ENCODE measurements around the gene INPP5J. TPM values are rescaled to one million over a fixed set of nuclear protein-coding genes. Genes with fewer than 3 reads are reported as not detected.
"Not testable (repeated sequence)": the region's sequence is repeated elsewhere in the genome, so short reads cannot be mapped to it uniquely, and the experiment has no call there.

Gene INPP5J
- total RNA-seq, 1 donor: 1.6 TPM

- no peak for DNase-seq (ENCODE audit: low read depth in 2 of 3, low spot score in 2 of 3)
These were observed 21.8 kb upstream of the INPP5J start for GRCh38 chr22:31100762-31101525.

- no peak for DNase-seq (ENCODE audit: low read depth in 2 of 3, low spot score in 2 of 3)
These were observed 20.2 kb upstream of the INPP5J start for GRCh38 chr22:31102441-31103081.

- no peak for DNase-seq (ENCODE audit: low read depth in 2 of 3, low spot score in 2 of 3)
These were observed 19.7 kb upstream of the INPP5J start for GRCh38 chr22:31103111-31103510.

GRCh38 chr22:31103899-31104694 is 18.7 kb upstream of the INPP5J start:
- no peak for DNase-seq (ENCODE audit: low read depth in 2 of 3, low spot score in 2 of 3)

- DNase-seq (ENCODE audit: low read depth in 2 of 3, low spot score in 2 of 3): no peak
These were observed 17.9 kb upstream of the INPP5J start for GRCh38 chr22:31104869-31105268.

GRCh38 chr22:31105282-31105929 is 17.4 kb upstream of the INPP5J start:
- DNase-seq (ENCODE audit: low read depth in 2 of 3, low spot score in 2 of 3): no peak

GRCh38 chr22:31106001-31106571 is 16.7 kb upstream of the INPP5J start:
- no peak for DNase-seq (ENCODE audit: low read depth in 2 of 3, low spot score in 2 of 3)

- DNase-seq (ENCODE audit: low read depth in 2 of 3, low spot score in 2 of 3): no peak
These were observed 16.0 kb upstream of the INPP5J start for GRCh38 chr22:31106731-31107177.

- peak; percentile 82 to 87 (median 87) for DNase-seq (ENCODE audit: low read depth in 2 of 3, low spot score in 2 of 3)
These were observed 15.4 kb upstream of the INPP5J start, which contains the start of gene SELENOM for GRCh38 chr22:31107178-31107893. Gene SELENOM (minus strand): TSS chr22:31107568. CDS start chr22:31107505, 63 bp downstream.

- DNase-seq (ENCODE audit: low read depth in 2 of 3, low spot score in 2 of 3): no peak
These were observed 14.9 kb upstream of the INPP5J start for GRCh38 chr22:31107894-31108218.

GRCh38 chr22:31112547-31113091 is 10.1 kb upstream of the INPP5J start:
- not testable (repeated sequence) for DNase-seq (ENCODE audit: low read depth in 2 of 3, low spot score in 2 of 3)

- no peak for DNase-seq (ENCODE audit: low read depth in 2 of 3, low spot score in 2 of 3)
These were observed 4.5 kb upstream of the INPP5J start for GRCh38 chr22:31118046-31118820.

- DNase-seq (ENCODE audit: low read depth in 2 of 3, low spot score in 2 of 3): no peak
These were observed 3.6 kb upstream of the INPP5J start for GRCh38 chr22:31119026-31119717.

GRCh38 chr22:31120230-31120629 is 2.5 kb upstream of the INPP5J start:
- no peak for DNase-seq (ENCODE audit: low read depth in 2 of 3, low spot score in 2 of 3)

- DNase-seq (ENCODE audit: low read depth in 2 of 3, low spot score in 2 of 3): no peak
These were observed 2.1 kb upstream of the INPP5J start for GRCh38 chr22:31120642-31121041.

GRCh38 chr22:31121403-31121802 is 1.4 kb upstream of the INPP5J start:
- DNase-seq (ENCODE audit: low read depth in 2 of 3, low spot score in 2 of 3): no peak

- no peak for DNase-seq (ENCODE audit: low read depth in 2 of 3, low spot score in 2 of 3)
These were observed 602 bp upstream of the INPP5J start for GRCh38 chr22:31122196-31122531.

GRCh38 chr22:31123292-31123602 is 481 bp downstream of the INPP5J start:
- no peak for DNase-seq (ENCODE audit: low read depth in 2 of 3, low spot score in 2 of 3)

- DNase-seq (ENCODE audit: low read depth in 2 of 3, low spot score in 2 of 3): no peak
These were observed 1.5 kb downstream of the INPP5J start for GRCh38 chr22:31124290-31124689.
